GM13976 (cell line): ENCODE data around the gene MORC2.

ENCODE experiments used
- DNase-seq: peaks from one replicate; pipeline ENCODE4 v3.0.0; 2012; ENCODE audit warnings: low spot score
- CTCF ChIP-seq: IDR thresholded peaks from 2 replicates; pipeline ENCODE4 v1.5.1; 2012; ENCODE audit warnings: borderline replicate concordance, mild to moderate bottlenecking; ENCODE audit not compliant: insufficient read depth; ENCODE audit errors: extremely low read depth, missing control alignments, control extremely low read depth
- in situ Hi-C: fragments of 300-500 bp; cut with MboI; formaldehyde crosslinking; loops from one replicate; pipeline ENCODE4 v1.12.0; 2022; ENCODE audit warnings: low sequenced_read_pairs, mixed read lengths, inconsistent platforms; ENCODE audit not compliant: unreplicated experiment

Gene MORC2

GRCh38 chr22:30979932-30980331 lies 11.4 kb upstream of the MORC2 start:
- no peak for TF ChIP-seq CTCF
- in situ Hi-C loops = no loop called here
- DNase-seq = no peak

- DNase-seq = no peak
- no peak for TF ChIP-seq CTCF
- in situ Hi-C loops = no loop called here
Measured at GRCh38 chr22:30978304-30978962, 9.9 kb upstream of the MORC2 start.

- no peak for DNase-seq
- in situ Hi-C loops = no loop called here
- TF ChIP-seq CTCF = no peak
Measured at GRCh38 chr22:30970356-30970746, 1.8 kb upstream of the MORC2 start.

- in situ Hi-C loops = no loop called here
- TF ChIP-seq CTCF = no peak
- no peak for DNase-seq
Measured at GRCh38 chr22:30969532-30970355, 1.2 kb upstream of the MORC2 start.

- peak; percentile 99 for DNase-seq
- in situ Hi-C loops = no loop called here
- TF ChIP-seq CTCF = no peak
Measured at GRCh38 chr22:30968924-30969531, 454 bp upstream of the MORC2 start, which contains the start of gene TUG1. Gene TUG1, plus strand, starts transcription at chr22:30969265.

DNA sequence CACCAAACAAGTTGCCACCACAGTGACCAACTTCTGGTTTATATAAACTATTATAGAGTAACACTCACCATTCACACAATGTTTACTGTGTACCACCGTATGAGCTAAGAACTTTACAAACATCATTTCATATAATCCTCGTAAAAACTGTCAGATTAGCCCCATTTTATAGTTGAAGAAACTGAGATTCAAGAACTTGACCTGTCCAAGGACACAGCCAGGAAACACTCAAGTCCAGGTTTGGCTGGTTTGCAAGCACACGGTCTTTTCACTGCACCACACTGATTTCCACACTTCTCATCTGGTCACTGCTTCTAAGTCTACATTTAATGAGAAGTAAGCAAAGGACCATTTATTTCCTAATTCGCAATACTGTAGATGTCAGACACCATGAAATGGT lies 3.7 kb downstream of the MORC2 start:
- DNase-seq = no peak
- in situ Hi-C loops = no loop called here
- no peak for TF ChIP-seq CTCF
